DMS53 treated with DMSO at 0.1 percent for 48 hours (cell line): ENCODE measurements around the gene STAB1.
A peak's percentile ranks its signal among the peaks of the same experiment; 100 is the strongest.

Experiments
- DNase-seq: peaks from one replicate; lab custom pipeline; 2025; ENCODE audit not compliant: unreplicated experiment; lab: John Stamatoyannopoulos, UW

Gene STAB1

DNA sequence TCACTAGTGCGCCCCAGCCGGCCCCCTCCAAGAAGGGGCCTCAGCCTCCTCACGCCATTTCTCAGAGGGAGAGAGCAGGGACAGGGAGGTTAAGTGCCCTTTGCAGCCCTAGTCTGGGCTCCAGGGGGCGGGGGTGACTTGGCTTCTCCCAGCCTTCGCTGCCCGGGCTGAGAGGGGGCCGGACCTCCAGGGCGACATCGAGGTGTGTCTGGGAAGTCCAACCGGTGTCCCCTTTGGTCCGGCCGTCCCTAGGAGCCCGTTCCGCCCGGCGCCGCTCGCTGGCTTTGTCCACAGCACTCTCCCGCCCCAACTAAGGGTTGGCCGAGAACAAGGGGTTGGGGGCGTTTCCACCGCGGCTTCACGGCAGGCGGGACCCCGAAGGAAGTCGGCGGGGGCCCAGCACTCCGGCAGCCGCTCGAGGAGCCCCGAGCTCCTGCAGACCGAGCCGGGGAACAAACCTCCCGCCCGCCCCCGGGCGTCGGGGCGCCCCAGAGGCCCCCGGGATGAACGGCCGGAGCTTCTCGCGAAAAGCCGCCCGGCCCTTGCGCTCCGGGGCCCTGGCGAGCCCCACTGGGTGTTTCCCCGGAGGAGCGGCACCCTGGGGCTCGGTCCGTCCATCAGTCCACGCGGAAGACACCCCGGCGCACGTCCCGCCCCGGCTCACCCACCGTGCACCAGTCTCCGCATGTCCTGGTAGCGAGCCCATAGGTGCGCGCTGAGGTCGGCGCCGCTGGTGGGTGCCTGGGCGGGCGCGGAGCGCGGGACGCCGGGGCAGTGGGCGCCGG lies 37.9 kb downstream of the STAB1 start:
- no peak for DNase-seq

DNA sequence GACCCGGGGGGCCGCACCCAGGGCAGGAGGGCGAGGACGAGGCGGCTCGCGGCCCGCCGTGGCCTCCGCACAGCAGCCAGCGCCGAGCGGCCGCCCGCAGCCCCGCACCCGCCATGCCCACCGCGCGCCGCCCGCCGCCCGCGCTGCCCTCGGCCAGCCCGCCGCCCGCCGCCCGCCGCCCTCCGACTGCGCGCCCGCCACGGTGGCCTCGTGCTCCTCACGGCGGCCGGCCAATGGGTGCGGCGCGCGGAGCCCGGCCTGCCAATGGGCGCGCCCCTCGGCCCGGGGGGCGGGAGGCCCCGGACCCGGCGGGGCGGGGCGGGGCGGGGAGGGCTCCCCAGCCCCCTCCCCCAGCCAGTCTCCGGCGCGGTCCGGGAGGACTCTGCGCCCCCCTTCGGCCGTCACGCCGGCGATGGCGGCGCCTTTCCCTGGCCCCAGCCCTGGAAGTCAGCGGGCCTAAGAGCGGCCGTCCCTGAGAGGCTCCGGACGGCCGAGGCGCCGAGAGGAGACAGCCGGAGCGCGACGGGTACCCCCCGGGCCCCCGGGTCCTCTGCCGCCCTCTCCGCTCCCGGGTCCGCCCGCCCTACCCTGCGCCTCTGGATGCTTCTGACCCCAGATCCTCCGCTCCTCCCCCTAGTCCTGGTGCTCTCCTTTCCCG lies 38.6 kb downstream of the STAB1 start, which contains the start of gene NT5DC2:
Gene NT5DC2 (minus strand): TSS at position 235 of the 658 bp plus-strand sequence. CDS start 120 bp downstream, at position 115.
- peak; percentile 1 for DNase-seq

DNA sequence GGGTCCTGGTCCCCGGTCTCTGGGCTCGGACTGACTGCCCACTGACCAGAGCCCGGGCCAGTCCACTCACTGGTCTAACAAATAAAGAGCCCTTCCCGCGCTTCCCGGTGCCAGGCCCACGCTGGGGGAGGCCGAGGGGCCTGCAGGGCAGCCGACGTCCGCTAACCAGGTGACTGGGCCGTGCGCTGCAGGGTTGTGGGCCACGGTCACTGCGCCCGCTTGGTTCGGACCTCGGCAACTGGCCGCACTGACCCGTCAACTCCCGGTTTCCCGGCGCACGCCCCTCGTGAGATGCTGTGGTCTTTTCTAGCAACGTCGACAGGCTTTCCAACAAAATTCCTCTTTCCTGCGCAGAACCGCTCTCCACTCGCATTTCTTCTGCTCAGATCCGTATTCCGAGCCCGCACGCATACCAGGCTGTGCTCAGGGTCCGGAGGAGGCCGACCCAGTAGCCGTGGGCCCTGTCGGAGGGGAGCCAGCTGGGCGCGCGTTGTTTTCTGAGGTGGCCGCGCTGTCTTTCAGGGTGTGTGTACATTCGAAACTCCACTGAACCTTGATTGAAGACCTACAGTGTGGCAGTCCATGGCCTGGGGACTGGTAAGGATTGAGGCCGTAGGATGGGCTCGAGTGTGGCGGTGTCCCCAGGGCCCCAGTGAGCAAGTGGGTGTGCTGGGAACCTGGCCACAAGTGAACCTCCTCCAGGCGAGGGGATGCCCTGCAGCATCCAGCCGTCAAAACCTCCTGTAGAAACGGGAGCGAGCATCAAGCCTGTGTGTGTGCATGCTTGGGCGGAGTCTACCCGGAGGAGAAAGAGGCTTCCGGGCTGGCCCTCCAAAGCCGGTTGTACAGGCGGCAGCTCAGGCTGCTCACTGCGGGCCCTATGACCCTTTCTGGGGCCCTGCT lies 39.4 kb downstream of the STAB1 start:
- DNase-seq, result peak; percentile 26

DNA sequence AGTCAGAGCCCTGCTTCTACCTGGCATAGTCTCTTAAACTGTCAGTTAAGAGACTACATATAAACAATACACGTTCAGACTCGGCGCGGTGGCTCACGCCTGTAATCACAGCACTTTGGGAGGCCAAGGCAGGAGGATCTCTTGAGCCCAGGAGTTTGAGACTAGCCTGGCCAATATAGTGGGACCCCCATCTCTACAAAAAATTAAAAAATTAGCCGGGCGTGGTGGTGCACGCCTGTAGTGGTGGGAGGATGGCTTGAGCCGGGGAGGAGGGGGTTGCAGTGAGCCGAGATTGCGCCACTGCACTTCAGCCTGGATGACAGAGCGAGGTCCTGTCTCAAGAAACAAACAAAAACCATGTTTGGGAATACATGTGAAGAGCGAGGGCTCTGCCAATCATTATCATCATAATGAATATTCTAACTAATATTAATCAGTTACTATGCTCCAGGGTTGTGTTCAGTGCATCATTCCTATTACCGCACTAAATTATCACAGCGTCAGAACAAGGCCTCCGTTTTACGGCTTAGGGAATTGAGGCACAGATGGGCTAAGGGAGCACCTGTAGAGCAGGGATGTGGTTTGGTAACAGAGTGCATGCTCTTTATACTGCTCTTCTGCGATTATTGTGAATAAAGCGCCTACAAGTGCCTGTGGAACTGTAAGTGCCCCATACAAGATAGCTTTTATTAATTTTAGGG lies 40.4 kb downstream of the STAB1 start:
- DNase-seq, result no peak

DNA sequence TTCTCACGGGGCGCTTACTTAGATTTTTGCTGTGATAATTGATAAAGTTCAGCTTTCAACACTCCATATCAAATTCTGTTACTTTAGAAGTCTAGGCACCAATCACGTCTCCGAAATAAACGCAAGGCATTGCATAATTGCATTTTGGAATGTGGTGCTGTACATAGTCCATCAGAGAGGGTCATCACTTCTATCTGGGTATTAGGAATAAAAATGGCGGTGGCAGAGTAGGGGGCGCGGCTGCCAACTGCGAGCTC lies 40.9 kb downstream of the STAB1 start:
- no peak for DNase-seq

DNA sequence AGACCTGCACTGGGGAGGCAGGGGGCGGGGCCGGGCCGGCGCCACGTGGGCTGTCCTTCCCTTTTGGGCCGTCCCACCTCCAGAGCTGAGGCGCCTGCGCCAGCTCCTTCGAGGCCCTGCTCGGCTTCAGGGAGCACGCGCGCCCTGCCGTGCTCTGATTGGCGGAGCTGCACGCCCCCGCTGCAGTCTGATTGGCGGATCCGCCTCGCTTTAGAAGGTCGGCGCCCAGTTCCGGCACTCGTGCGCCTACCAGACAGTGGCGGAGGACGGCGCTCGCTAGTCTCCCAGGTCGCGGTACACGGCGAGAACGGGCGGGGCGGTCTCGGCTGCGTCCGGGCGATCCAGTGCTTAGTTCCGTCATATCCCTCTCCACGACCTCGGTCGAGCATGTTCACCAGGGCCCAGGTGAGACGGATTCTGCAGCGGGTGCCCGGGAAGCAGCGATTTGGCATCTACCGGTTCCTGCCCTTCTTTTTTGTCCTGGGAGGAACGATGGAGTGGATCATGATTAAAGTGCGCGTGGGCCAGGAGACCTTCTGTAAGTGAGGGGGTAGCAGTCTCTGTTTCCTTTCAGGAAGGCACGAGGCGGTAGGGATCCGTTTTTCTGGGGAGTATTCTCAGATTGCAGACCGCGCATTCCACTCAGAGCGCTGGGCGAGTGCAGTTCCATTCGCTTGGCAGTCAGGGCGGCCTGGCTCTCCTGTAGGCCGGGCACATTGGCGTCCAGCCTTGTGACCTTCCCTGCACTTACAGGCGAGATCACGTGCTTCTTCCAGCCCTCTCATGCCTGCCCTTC lies 41.4 kb downstream of the STAB1 start, which contains the start of gene UQCC5:
Gene UQCC5 (plus strand): TSS at position 237 of the 796 bp plus-strand sequence. CDS start 151 bp downstream, at position 388.
- DNase-seq, result peak; percentile 78

DNA sequence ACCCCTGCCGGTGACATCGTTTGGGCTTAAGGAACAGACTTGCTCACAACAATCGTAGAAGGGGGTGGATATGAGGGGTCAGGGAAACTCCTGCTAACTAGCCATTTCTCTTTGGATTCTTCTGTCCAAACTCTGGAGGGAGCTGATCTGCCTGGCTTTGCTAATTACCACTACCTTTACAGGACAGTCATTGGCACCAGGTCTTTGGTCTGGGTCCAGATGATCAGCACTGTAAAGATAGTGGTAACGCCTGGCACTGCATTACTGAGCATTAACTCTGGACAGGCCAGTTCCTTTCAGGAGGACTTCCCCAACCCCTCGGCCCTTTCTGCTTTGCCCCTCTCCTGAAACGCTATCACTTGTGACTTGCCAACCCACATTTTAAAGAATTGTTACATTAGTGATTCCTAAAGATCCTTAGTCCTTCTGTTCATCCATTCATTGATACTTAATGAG lies 42.1 kb downstream of the STAB1 start:
- DNase-seq, result no peak

DNA sequence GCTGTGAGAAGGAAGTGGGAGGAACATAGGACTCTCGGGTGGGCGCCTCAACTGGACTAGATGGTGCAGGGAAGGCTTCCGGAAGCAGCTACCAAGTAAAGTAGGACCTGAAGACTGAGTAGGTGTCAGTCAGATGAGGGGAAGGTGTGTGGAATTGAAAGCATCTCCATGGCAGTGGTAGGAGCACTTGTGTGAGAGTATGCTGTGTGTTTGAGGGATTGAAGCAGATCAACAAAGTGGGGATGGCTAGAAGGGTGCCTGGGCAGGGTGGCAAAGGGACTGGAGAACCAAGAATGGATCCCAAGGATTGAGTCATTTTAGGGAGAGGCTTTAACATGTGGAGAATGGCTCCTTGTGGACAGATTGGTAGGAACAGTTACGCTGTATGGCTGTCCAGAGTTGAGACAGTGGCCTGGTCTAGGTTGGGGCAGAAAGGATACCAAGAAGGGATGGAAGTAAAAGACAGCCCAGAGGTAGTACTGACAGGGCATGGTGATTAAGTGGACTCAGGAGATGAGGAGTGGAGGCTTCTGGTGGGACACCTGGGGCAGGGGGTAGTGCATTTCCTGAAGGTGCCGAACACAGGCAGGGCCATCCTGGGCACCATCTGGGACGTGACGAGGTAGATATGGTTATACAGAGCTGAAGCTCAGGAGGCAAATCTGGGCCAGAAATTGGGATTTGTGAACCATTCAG lies 42.7 kb downstream of the STAB1 start:
- no peak for DNase-seq

DNA sequence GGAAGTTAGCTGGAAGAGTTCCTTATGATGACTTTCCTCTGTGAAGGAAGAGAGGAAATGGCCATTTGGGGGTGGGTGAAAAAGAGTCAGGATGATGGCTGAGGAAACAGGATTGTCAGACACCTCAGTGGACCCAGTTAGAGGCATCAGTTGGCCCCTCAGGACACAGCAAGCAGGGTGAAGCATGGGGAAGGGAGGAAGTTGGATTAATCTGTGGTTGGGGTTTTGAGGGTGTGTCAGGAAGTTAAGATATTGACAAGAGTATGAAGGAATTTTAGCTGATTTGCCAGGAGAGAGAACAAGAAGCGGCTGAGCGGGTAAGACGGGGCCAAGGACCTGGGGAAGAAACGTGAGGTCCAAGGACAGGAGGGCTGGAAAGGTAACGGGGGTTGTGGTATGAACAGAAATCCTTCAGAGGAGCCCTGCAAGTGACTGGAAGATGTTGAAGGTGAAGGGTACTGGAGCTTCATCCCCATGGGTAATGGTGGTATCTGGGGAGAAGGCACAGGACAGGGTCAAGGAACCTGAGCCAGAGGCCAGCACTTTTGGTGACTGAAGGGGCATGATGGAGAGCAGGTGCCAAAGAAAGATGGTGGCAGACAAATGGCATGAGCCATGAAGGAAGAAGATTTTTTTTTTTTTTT lies 44.0 kb downstream of the STAB1 start:
- no peak for DNase-seq

DNA sequence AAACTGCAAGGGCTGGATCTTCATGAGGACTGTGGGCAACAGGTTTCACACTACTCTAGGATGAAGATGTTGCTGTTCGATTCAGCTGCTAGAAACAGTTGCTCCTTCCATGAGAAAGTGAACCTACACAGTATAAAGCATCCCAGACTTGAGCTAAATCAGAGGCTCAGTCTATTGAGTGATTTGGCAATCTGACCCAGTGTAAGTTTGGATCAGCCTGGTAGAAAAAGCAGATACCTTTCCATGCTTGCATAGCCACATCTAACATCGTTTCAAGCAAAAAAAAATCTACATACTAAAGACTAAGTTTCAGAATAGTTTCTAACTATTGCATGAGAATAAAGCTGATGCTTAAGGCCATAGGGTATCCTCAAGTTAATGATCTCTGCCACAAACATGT lies 45.9 kb downstream of the STAB1 start:
- no peak for DNase-seq

DNA sequence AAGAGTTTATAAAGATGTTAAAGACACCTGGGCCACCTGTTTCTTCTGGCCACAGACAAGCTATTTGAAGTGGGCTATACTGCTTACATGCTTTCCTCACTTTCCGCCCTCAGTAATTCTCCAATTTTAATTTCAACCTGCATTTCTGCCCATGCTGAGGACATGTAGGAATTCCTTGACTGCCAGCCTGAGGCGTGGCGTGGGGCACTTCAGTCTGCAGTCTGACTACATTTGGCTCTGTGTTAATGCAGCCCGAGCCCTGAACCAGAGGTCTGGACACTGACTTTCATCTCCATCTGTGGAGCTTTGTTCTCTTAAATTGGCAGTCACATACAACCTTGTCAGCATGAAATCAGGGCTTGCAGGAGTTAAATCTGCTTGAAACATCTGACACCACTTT lies 49.8 kb downstream of the STAB1 start:
- DNase-seq, result no peak

DNA sequence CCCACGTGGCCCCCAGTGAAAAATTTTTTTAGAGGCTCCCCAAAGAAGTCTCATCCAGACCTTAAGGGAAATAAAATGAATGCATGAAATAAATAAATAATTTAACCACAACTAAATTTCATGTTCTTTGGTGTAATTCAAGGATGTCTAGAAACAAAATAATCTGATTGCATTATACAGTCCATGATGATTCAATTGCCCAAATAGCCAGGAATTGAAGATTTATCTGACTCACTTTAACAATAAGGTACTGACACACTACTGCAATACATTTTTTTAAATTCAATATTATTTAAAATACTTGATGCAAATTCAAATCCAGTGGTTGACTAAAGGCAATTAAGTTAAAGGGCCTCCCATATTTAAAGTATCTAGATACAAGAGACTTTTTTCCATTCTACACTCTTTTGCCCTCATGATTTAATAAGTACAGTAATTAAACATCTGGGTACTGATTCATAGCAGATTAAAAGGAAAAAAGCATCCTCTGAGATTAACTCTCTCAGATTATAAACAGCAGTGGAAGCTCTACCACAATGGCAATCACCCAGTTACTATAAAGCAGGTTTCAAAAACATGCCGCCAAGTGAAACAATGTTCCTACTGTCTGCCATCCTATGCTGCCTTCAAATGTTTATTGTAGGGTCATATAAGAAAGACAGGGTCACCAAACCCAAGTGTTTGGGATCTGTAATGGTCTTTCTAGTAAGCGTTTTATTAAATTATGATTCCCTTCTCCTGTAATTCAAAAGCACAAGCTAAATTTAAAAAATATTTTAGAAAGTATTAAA lies 51.2 kb downstream of the STAB1 start:
- DNase-seq, result no peak

DNA sequence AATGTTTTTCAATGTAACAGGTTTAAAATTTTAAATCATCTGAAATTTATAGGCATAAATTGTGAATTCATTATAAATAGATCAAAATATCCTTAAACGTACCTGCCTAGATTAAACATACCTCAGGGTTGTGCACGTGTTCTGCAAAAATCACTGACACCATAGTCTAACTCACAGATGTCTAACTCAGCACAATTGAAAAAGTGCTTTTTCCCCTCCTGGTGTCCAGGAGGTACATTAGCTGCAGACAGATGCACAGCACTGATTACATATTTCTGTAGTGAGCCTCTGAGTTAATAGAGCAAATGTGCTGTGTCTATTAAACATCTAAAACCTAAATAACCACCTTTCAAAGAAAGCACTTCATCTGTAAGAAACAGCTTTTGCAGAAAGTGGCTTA lies 52.0 kb downstream of the STAB1 start:
- DNase-seq, result no peak

DNA sequence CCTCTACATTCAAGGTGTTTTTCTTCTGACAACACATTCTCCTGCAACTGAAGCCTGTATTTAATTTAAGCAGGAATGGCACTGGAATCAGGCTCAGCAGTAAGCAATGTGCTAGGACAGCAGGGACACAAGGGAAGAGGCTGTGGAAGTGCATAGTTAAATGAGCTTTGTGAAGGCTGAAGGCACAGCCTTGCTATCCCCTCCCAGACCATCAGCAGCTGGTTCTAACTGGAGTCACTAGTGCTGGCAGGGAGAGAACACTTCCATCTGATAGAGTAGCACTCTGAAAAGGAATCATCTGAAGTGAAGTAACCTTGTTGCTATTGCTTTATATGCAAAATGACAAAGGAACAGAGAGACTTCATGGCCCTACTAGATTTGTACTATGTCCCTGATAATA lies 56.0 kb downstream of the STAB1 start:
- no peak for DNase-seq

DNA sequence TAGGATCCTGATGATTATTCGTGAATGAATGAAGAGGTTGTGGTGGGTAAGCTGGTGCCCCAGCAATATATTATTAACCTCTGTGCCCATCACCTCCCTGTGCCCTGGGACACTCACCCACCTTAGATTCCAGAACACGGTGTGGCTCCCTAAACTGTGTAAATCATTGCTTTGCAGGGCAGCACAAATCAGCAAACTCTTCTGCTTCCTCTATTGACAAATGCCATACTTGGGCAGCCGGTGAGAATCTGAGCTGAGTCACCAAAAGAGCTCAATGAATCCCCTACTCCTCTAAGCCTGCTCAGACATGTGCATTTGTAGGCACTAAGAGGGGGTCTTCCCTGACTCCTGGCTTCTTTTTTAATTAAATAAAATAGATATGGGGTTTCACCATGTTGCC lies 57.0 kb downstream of the STAB1 start:
- DNase-seq, result no peak

DNA sequence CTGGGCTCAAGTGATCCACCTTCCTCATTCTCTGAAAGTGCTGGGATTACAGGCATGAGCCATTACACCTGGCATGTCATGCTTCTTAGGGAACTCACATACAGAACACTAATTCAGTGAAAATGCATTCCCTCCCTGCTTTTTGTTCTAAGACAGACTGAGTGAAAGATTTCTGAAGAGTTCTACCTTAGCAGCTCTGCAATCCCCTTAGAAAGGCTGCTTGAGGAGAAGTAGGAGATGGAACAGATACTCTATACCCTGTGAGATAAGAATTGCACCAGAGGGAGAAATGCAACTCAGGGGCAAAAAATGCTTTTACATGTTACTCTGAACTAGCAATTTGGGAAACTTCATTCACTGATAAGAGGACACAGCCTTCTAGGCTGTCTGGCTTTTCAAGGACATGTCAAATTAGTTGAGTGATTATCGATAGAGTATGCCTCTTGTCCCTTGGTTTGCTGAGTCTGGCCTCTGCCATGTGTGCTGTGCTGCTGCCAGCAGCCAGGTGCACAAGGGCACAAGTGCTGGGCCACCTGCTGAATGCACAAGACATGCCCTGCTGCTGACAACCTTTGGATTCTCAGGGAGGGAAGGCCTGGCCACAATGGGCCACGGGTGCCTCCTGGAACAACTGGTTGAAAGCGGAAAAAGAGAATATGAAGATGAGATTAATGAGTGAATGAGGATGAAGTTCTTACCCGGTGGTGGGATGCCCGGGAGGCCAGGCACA lies 59.1 kb downstream of the STAB1 start:
- no peak for DNase-seq

DNA sequence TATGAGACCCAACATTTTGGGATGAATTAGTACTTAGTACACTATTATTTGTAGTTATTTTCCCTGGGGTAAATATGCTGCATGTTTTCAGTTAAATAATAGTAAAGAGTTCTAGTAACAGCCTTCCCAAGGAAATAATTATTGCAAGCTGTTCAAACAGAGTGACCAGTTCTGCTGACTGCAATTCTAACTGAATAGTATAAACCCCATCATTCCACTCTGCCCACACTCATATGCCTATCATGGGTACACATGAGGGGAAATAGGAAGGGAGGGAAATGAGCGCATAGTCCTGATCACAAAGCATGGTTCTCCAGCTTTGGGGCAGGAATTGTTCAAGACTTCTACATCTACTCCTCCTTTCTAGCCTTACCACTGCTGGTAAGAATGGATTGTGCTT lies 59.9 kb downstream of the STAB1 start:
- DNase-seq, result no peak
